Adipose tissue (tissue), 3 donors: ENCODE results near the gene RAB40C. TPM values are rescaled to one million over a fixed set of nuclear protein-coding genes. Genes with fewer than 3 reads are reported as not detected.

Source experiments
- H3K27ac ChIP-seq: one replicate; pipeline ENCODE4 v1.5.1; 2013; ENCODE audit warnings: low read depth, low read length
- WGBS, 3 donors: extraction: QIAGEN DNeasy Blood & Tissue Kit; methylation state at CpG; one replicate each; pipeline ENCODE4 v1.1.7; 2013; 5-methylcytosine and 5-hydroxymethylcytosine counted together
- polyA plus RNA-seq, 3 donors: library from polyadenylated mRNA; stranded (reverse); fragments of 200-250 nt; gene quantifications; one replicate each; pipeline ENCODE4 v1.2.3, GENCODE V29; 2013
- donor health status: healthy with polysubstance abuse.
- donor health status: Bipolar disorder and iron deficiency.
- donor health status: healthy.

The RAB40C gene
- polyA plus RNA-seq, 3 donors = 16.0 to 42.5 (median 21.2) TPM

- 75 to 86% (median 77%) methylated on average over 23 of the region's 23 CpGs for WGBS, 3 donors
- H3K27ac ChIP-seq = no peak overlapping the region
These were observed 32.2 kb upstream of the RAB40C start for GRCh38 chr16:557463-558297.

DNA sequence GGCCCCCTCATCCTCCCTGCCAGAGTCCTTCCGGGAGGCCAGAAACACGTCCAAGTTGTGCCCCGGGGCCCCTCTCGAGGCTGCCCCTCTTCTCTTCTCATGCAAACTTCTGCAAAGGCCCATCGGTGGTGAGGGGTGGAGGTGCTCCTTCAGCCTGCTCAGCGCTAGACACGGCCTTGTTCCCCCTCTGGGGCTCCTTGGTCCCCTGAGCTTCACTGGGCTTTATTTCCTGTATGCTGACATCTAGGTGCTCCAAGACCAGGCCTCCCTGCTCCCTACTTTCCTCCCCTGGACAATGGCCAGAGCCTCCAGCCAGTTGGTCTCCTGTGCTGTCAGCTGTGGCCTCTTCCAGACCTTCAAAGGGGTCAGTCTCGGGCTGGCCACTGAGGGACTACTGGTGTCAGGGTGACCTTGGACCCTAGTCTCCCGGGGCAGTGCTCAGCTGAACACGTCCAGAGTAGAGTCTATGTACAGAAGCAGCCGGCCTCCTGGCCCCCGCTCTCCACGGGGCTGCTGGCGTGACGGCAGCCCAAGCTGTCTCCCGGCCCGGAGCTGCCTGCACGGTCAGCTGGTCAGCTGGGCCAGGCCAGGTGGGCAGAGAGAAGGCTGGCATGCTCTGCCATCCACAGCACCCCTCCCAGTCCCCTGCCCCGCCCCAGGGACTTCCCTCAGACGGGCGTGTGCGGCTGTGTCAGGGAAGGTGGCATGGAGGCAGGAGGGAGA is 31.4 kb upstream of the RAB40C start:
- H3K27ac ChIP-seq = no peak overlapping the region
- WGBS, 3 donors = 52 to 63% (median 59%) methylated on average over 21 to 22 of the region's 22 CpGs

DNA sequence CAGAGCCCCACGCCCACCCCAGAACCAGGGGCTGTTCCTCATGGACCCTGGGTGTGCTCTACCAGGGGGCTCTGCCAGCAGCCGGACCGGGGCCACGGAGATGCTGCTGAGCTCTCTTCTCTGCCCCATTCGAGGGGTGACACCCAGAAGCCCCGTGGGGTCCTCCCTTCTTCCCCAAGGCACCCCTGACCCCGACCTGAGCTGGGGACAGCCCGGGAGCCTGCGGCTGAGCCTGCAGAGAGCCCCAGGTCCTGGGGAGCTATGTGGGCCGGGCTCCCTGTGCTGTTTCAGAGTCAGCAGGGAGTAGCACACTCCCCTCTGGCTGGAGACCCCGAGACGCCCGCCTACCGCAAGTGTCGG is 30.9 kb upstream of the RAB40C start:
- 70 to 77% (median 74%) methylated on average over 14 to 15 of the region's 15 CpGs for WGBS, 3 donors
- H3K27ac ChIP-seq = no peak overlapping the region

- WGBS, 3 donors = 9 to 24% (median 10%) methylated on average over 37 to 62 of the region's 62 CpGs
- no peak overlapping the region for H3K27ac ChIP-seq
These were observed 30.3 kb upstream of the RAB40C start for GRCh38 chr16:559411-560203.

- 0 to 3% (median 2%) methylated on average over 25 to 84 of the region's 84 CpGs for WGBS, 3 donors
These were observed 29.6 kb upstream of the RAB40C start, which contains the start of gene PRR35 for GRCh38 chr16:560204-560700. TSS of gene PRR35 (plus strand) at chr16:560394. CDS start at chr16:563295, 2,901 bp downstream.

GRCh38 chr16:560701-561412 is 29.0 kb upstream of the RAB40C start:
- WGBS, 3 donors = 10 to 39% (median 26%) methylated on average over 31 to 50 of the region's 54 CpGs
- no peak overlapping the region for H3K27ac ChIP-seq

More at GRCh38 chr16:560204-560700, 29.6 kb upstream of the RAB40C start, which contains the start of gene PRR35:
- H3K27ac ChIP-seq = no peak within 1 kb of the TSS

GRCh38 chr16:561413-561794 is 28.5 kb upstream of the RAB40C start:
- H3K27ac ChIP-seq = no peak overlapping the region
- WGBS, 3 donors = 30 to 77% (median 75%) methylated on average over 14 to 15 of the region's 15 CpGs

DNA sequence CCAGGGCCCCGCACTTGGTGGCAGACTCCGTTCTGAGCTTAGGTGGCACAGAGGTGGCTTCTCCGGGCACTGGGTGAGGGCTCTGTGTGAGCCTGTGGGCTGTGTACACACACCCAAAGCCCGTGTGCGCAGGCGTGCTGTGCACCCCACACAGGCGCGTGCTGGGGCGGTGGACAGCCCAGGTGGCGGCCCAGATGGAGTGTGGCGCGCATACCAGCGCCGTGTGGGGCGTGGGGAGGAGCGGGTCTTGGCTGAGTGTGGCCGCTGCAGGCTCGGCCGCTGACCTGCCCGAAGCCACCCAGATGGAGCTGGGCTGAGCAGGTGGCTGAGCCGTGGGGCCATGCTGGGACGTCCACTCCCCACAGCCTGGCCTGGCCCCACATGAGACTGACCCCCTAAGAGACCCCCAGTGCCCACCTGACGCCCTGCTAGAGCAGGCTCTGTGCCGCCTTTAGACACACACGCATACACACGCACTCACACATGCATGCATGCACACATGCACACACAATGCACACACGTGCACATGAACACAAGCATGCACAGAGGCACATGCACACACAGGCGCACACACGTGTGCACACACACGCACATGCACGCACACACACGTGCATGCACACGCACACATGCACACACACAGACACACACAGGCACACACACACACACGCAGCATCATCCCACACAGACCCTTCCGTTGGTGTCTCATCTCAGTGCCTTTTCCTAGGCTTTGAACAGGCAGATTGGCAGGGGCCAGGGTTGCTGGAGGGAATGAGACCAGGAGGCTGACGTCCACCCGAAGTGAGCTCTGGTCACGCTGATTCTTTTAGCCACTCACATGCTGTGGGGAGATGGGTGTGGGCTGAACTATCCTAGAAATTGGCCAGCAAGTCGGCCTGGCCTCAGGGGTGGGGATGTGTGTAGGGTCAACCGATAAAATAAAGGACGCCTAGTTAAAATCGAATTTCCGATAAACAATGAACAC is 27.6 kb upstream of the RAB40C start:
- WGBS, 3 donors = 80 to 87% (median 86%) methylated on average over 41 to 43 of the region's 43 CpGs
- no peak overlapping the region for H3K27ac ChIP-seq

DNA sequence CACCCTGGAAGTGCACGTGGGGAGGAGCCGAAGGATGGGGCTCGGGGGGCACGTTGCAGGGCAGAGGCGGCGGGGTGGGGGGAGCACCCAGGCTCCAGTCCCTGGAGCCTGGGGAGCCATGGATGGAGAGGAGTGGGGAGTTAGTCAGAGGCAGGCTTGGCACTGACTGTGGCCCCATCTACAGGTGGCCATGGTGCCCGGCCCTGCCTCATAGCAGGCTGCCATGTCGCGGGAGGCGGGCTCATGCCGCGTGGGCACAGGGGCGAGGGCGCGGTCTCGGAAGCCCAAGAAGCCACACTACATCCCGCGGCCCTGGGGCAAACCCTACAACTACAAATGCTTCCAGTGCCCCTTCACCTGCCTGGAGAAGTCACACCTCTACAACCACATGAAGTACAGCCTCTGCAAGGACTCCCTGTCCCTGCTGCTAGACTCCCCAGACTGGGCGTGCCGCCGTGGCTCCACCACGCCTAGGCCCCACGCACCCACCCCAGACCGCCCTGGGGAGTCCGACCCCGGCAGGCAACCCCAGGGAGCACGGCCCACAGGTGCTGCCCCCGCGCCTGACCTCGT is 26.7 kb upstream of the RAB40C start:
- 85 to 87% (median 85%) methylated on average over 29 to 30 of the region's 30 CpGs for WGBS, 3 donors
- no peak overlapping the region for H3K27ac ChIP-seq

- no peak overlapping the region for H3K27ac ChIP-seq
- WGBS, 3 donors = 80 to 86% (median 86%) methylated on average over 35 to 42 of the region's 42 CpGs
These were observed 25.0 kb upstream of the RAB40C start for GRCh38 chr16:564690-565418.

DNA sequence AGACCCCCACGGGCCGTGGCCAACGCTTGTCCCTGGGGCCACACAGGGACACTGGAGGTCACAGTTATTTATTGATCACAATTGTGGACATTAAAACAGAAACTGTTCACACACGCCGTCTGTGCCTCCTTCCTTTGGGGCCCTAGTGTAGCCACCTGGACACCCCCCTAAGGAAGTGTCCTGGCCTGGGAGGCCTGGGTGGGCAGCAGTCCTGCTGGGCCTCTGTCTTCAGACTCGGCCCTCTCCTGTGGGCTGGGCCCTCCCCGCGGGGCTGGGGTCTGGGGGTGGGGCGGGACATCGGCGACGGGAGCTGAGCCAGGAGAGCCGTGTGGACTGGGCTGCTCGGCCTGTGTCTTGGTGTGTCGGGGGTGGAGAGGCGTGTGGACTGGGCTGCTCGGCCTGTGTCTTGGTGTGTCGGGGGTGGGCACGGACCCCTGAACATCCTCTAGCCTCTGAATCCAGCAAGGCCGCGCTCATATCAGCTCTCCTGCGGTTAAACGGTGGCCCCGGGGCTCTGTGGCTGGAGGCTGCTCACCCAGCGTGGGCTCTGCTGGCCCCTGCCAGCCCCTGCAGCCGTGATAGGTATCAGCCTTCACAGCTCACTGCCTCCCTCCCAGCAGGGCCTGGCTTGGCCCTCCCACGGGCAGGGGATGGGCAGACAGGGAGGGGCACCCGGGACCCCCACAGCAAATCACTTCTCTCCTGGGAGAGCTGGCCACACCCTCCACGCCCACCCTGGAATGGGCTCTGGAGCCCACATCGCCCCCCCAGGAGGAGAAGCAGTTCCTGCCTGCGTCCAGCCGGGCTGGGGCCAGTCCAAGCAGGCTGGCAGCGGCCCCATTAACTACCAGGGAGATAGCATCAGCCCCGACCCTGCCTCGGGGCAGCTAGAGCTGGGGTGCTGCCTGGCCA is 24.2 kb upstream of the RAB40C start:
- H3K27ac ChIP-seq = no peak overlapping the region
- WGBS, 3 donors = 54 to 63% (median 61%) methylated on average over 33 to 35 of the region's 35 CpGs

- H3K27ac ChIP-seq = no peak within 1 kb of the TSS
These were observed 23.1 kb upstream of the RAB40C start, which contains the start of gene NHLRC4 for GRCh38 chr16:566475-567372. TSS of gene NHLRC4 (plus strand) at chr16:567005. CDS start at chr16:568048, 1,043 bp downstream.

DNA sequence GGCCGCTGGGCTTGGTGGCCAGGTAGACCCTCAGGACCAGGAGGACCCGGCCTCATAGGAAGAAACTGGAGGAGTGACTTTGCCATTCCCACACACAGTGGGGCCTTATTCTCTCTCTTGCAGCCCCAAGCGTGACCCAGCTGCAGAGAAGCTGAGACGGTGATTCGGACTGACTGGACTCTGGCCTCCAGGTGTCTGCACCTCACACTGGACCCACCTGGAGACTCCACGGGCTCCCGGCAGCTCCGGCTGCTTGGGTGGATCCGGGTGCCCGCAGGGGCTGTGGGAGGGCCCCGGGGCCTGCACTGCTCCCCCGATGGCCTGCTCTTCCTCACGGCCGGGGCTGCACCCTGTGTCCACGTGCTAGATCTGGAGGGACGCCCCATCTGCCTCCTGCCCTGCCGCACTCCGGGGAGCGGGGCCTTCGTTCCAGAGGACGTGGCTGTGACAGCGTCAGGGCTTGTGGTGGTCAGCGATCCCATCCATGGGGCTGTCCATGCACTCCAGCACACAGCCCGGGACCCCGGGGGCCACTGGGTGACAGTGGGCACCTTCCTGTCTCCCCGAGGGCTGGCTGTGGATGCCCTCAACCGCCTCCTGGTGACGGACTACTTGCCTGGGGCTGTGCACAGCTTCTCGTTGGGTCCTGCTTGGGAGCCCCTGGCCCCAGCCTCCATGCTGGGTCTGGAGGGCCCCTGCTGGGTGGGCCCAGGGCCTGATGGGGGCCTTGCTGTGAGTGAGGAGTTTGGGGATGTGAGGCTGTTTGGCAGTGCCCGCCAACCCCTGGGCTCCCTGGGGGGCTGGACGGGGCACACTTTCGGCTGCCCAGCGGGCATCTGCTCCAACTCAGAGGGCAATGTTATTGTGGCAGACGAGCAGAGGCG is 22.3 kb upstream of the RAB40C start:
- no peak overlapping the region for H3K27ac ChIP-seq
- WGBS, 3 donors = 89 to 92% (median 90%) methylated on average over 34 to 35 of the region's 35 CpGs

More at GRCh38 chr16:566475-567372, 23.1 kb upstream of the RAB40C start, which contains the start of gene NHLRC4:
- WGBS, 3 donors = 19 to 46% (median 21%) methylated on average over 24 to 26 of the region's 26 CpGs
